Suppressor macrophage treated with lipopolysaccharide for 4 hours (primary cell): ENCODE data around the gene KRTAP4-1.
A peak's percentile ranks its signal among the peaks of the same experiment; 100 is the strongest.
"Not testable (repeated sequence)": the region's sequence is repeated elsewhere in the genome, so short reads cannot be mapped to it uniquely, and the experiment has no call there.

Experiments
- DNase-seq: peaks from one replicate; pipeline ENCODE4 v3.0.0-alpha.2; 2020

KRTAP4-1 gene

GRCh38 chr17:41168121-41168520 is 16.6 kb downstream of the KRTAP4-1 start, which contains the start of gene KRTAP4-3:
Gene KRTAP4-3 (minus strand): TSS chr17:41168221. CDS start chr17:41168172, 49 bp downstream.
- DNase-seq: no peak

GRCh38 chr17:41167561-41167960 is 17.1 kb downstream of the KRTAP4-1 start:
- no peak for DNase-seq

DNA sequence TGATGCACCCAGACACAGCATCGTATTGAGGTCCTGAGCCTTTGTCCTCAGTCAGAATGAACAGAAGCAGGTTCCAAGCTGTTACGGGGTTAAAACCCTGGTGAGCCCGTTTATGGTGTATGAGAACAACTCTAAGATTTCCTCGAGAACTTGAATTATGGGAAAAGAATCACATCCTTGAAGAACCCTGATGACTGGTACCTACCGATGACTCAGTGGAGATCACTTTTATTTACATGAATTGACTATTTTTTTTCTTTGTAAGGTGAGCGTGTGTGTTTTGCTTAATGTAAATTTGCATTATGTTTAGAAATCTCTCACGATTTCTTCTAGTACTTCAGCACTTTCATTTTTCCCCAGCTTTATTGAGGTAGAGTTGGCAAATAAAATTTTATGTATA is 20.9 kb downstream of the KRTAP4-1 start:
- no peak for DNase-seq

- no peak for DNase-seq
Observed at GRCh38 chr17:41160648-41161047, 24.1 kb downstream of the KRTAP4-1 start, which contains the start of gene KRTAP4-4. Gene KRTAP4-4 (minus strand): TSS chr17:41160748. CDS start chr17:41160691, 57 bp downstream.

GRCh38 chr17:41160190-41160589 is 24.5 kb downstream of the KRTAP4-1 start:
- DNase-seq: not testable (repeated sequence)

GRCh38 chr17:41153856-41154255 is 30.9 kb downstream of the KRTAP4-1 start:
- no peak for DNase-seq

GRCh38 chr17:41151525-41151924 is 33.2 kb downstream of the KRTAP4-1 start:
- no peak for DNase-seq

GRCh38 chr17:41150026-41150425 is 34.7 kb downstream of the KRTAP4-1 start:
- DNase-seq: no peak

DNA sequence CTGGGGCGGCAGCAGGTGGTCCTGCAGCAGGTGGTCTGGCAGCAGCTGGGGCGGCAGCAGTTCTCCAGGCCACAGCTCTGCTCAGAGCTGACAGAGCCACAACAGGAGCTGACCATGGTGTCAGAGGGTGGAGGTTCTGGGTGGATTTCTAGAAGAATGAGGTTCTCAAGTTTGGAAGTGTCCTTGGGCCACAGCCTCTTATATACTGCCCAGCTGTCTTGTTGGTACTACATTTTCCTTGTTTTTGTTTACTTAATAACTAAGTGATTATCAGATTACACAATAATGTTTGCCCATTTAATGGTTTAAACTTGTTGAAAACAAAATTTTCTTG is 35.1 kb downstream of the KRTAP4-1 start, which contains the start of gene KRTAP4-5:
KRTAP4-5 (minus strand) TSS at position 174 of the 334 bp plus-strand sequence; CDS start at position 116, 58 bp downstream.
- no peak for DNase-seq

GRCh38 chr17:41148971-41149651 is 35.6 kb downstream of the KRTAP4-1 start:
- not testable (repeated sequence) for DNase-seq

GRCh38 chr17:41147531-41148204 is 37.0 kb downstream of the KRTAP4-1 start:
- no peak for DNase-seq

GRCh38 chr17:41145261-41145660 is 39.5 kb downstream of the KRTAP4-1 start:
- DNase-seq: no peak

GRCh38 chr17:41144846-41145245 is 39.9 kb downstream of the KRTAP4-1 start:
- DNase-seq: no peak

DNA sequence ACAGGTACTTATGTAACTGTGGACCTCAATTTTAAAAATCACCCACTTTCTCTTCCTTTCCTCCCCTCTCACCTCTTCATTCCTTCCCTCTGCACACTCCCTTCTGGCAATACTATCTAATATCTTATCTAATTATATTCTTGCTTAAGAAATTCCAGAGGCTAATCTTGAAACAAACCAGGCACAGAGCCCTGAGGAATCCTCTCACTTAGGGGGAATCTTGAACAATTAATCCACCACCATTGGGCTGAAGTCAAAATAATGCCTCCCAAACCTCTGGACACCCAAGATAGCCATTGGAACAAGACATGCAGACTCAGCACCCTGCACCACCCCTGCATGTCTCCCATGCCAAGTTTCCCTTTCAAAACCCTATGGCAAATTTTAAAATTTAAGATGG is 43.4 kb downstream of the KRTAP4-1 start:
- DNase-seq: no peak

DNA sequence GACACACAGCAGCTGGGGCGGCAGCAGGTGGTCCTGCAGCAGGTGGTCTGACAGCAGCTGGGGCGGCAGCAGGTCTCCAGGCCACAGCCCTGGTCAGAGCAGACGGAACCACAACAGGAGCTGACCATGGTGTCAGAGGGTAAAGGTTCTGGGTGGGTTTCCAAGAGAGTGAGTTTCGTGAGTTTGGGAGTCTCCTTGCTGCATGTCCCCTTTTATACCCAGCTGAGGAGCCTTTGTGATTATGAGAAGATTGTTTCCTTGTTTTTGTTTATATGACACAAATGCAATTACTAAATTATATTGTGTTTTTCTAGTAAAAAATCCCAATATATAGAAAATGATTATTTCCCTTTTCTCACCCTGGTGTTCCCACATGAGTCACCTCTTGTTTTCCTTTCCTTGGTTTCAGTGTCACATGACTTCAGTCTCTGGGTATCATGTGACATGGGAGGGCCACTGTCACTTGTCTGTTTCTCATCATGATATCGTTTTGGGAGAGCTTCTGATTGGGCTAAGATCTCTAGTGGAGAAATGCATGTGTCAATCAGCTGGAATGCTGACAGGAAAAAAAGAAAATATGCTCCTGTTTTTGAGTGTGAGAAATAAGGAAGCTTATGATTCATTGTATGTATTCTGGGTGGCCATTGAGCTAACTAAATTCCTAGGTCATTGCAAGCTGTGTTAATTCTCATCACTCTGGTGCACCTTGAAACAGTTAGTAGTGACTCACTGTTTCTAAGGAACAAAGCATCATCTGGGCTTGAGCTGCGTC is 44.2 kb downstream of the KRTAP4-1 start, which contains the start of gene KRTAP4-6:
KRTAP4-6 (minus strand) TSS at position 185 of the 772 bp plus-strand sequence; CDS start at position 128, 57 bp downstream.
- peak; percentile 31 for DNase-seq

DNA sequence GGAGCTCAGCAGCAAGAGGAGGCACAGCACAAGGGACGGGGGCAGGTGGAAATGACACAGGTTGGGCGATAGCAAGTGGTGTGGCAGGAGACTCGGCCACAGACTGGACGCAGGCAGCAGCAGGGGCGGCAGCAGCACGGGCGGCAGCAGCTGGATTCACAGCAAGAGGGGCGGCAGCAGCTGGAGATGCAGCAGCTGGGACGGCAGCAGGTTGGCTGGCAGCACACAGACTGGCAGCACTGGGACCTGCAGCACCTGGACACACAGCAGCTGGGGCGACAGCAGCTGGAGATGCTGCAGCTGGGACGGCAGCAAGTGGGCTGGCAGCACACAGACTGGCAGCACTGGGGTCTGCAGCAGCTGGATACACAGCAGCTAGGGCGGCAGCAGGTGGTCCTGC is 44.8 kb downstream of the KRTAP4-1 start:
- DNase-seq: not testable (repeated sequence)
